Right atrium auricular region (tissue), 2 donors: Measurements from ENCODE around the gene TAGLN3. TPM values are rescaled to one million over a fixed set of nuclear protein-coding genes. Genes with fewer than 3 reads are reported as not detected.

ENCODE experiments used
- DNase-seq: peaks from one replicate; pipeline ENCODE4 v3.0.0-alpha.2; 2019; ENCODE audit warnings: low spot score
- H3K27ac ChIP-seq, 2 donors: fragments of 200-600 bp; sonication (generic); 1 replicate in 1 of 2; 2 replicates in 1 of 2; pipeline ENCODE4 v1.5.1; 2016 to 2019
- H3K27me3 ChIP-seq, 2 donors: fragments of 200-600 bp; sonication (generic); one replicate each; pipeline versions ENCODE4 v1.5.1 to v1.6.0; 2017 to 2019
- H3K36me3 ChIP-seq: fragments of 200-600 bp; sonication (generic); one replicate; pipeline ENCODE4 v1.5.1; 2016
- H3K4me1 ChIP-seq, 2 donors: fragments of 200-600 bp; sonication (generic); one replicate each; pipeline versions ENCODE4 v1.5.1 to v1.6.0; 2017 to 2019
- H3K4me3 ChIP-seq, 2 donors: fragments of 200-600 bp; sonication (generic); 1 replicate in 1 of 2; 2 replicates in 1 of 2; pipeline ENCODE4 v1.5.1; 2017 to 2019; ENCODE audit warnings: mild to moderate bottlenecking in 1 of 2, moderate library complexity in 1 of 2
- H3K9me3 ChIP-seq, 2 donors: fragments of 200-600 bp; sonication (generic); one replicate each; pipeline ENCODE4 v1.5.1; 2019
- total RNA-seq, 2 donors: library from RNA; depleted of rRNA; stranded (reverse); fragments of >200 nt; gene quantifications; one replicate each; pipeline ENCODE4 v1.1.0, GENCODE V29; 2016
- TF ChIP-seq, protein P1 (sequence below), 2 donors: fragments of 200-600 bp; sonication (generic); IDR thresholded peaks; one replicate each; pipeline ENCODE4 v1.5.1; 2019; ENCODE audit warnings: antibody characterized with exemption in 2 of 2

Gene TAGLN3
- total RNA-seq, 2 donors from 2014 or later: not detected

DNA sequence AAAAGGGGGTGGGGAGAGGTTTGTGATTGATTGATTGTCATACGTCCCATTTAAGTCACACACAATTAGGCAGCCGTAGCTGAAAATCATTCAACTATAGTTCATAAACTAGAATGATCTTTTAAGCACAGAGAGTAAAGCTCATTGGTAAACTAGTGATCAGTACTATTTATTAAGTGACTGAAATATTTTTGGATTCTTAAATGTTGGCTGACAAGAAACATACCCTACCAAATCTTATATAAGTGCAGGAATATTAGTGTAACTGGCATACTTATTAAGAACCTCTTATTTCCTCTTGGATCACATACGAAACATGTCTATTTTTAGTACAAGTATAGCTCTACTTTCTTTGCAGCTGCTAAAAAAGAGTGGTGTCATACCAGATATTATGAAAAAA is 28.3 kb upstream of the TAGLN3 start:
- no peak overlapping the region for H3K4me3 ChIP-seq
- H3K9me3 ChIP-seq: no peaks in the 10 kb centered on the region
- H3K36me3 ChIP-seq: peaks cover 4% of the 10 kb centered on the region
- peaks cover 0 to 19% of the 10 kb centered on the region in 2 donors for H3K4me1 ChIP-seq
- H3K27me3 ChIP-seq: no peaks in the 10 kb centered on the region
- H3K27ac ChIP-seq: peak overlapping the region; percentile 23 to 41
- TF ChIP-seq, protein P1, sequence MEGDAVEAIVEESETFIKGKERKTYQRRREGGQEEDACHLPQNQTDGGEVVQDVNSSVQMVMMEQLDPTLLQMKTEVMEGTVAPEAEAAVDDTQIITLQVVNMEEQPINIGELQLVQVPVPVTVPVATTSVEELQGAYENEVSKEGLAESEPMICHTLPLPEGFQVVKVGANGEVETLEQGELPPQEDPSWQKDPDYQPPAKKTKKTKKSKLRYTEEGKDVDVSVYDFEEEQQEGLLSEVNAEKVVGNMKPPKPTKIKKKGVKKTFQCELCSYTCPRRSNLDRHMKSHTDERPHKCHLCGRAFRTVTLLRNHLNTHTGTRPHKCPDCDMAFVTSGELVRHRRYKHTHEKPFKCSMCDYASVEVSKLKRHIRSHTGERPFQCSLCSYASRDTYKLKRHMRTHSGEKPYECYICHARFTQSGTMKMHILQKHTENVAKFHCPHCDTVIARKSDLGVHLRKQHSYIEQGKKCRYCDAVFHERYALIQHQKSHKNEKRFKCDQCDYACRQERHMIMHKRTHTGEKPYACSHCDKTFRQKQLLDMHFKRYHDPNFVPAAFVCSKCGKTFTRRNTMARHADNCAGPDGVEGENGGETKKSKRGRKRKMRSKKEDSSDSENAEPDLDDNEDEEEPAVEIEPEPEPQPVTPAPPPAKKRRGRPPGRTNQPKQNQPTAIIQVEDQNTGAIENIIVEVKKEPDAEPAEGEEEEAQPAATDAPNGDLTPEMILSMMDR (IDR thresholded peaks at IDR 0.05): no peak
- DNase-seq: no peak

DNA sequence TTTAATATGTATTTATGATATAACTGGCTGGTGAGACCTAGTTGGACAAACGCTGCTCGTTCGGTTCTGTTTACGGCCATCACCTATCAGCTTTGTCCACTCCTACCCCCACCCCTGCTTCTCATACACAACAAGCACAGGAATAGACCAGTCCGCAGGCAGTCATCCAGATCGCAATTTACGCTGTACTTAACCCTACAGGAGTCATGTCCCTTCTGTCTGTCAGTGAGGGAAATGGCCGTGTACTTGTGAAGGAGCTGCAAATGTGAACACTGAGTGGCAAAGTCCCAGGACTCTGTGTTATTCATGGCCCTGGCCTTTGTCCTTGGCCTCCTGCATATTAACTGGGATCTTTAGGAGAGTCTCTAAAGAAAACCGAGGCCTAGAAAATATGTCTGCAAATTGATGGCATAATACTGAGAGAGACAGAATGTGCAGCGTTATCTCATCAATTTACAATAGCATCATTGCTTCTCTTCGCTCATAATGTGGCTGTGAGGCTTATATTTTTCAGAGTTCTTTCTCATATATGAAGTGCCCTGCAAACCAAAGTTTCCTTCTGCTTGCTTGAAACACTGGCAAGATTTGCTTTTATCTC is 27.1 kb upstream of the TAGLN3 start:
- no peaks in the 10 kb centered on the region for H3K27me3 ChIP-seq
- peaks cover 0 to 18% of the 10 kb centered on the region in 2 donors for H3K4me1 ChIP-seq
- DNase-seq: no peak
- H3K27ac ChIP-seq: peak overlapping the region in 1 of 2 donors; percentile 41
- H3K4me3 ChIP-seq: no peak overlapping the region
- TF ChIP-seq, protein P1 (IDR thresholded peaks at IDR 0.05): no peak
- no peaks in the 10 kb centered on the region for H3K9me3 ChIP-seq
- H3K36me3 ChIP-seq: peaks cover 4% of the 10 kb centered on the region

DNA sequence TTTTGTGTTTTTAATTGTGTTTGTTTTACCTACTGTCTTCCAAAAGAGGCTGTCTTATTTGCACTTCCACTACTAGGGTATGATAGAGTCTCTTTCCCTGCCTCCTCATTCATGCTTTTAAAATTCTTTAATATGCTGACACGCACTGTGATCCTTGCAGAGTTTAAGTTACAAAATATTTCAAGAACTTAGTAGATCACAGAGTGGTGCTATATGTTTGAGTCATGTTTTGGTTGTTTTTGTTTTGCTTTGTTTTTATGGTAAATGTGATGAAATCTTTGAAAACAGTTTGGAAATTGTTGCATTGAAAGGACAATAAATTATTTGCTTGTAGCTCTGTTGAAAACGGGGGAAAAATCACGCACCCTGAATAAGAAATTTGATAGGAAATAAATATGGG is 25.8 kb upstream of the TAGLN3 start:
- no peak overlapping the region for H3K4me3 ChIP-seq
- no peak for DNase-seq
- no peaks in the 10 kb centered on the region for H3K27me3 ChIP-seq
- no peaks in the 10 kb centered on the region for H3K9me3 ChIP-seq
- no peak overlapping the region for H3K27ac ChIP-seq
- peaks cover 0 to 8% of the 10 kb centered on the region in 2 donors for H3K4me1 ChIP-seq
- TF ChIP-seq, protein P1 (IDR thresholded peaks at IDR 0.05): no peak
- H3K36me3 ChIP-seq: peaks cover 4% of the 10 kb centered on the region

DNA sequence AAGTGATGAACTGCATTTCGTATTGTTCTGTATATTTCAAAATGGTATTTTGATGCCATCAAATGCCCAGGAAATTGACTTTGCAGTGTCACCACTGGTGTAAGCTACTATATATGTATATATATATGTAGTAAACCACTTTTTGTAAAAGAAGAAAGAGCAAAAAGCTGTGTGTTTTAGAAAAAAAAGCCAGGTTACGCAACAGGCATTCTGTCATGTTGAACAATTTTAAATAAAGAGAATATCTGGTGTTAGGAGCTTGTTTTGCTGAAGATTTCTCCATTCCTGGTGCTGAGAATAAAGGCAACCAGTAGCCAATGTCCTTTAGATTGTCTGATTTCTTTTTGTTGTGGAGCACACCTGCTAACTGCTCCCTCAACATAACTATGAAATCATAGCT is 23.6 kb upstream of the TAGLN3 start:
- Histone ChIP-seq H3K36me3 (no peaks in the 10 kb centered on the region), H3K4me1 (no peaks in the 10 kb centered on the region), H3K4me3 (no peak overlapping the region), H3K27me3 (no peaks in the 10 kb centered on the region), H3K27ac (no peak overlapping the region), H3K9me3 (no peaks in the 10 kb centered on the region)
- DNase-seq: no peak
- TF ChIP-seq, protein P1 (IDR thresholded peaks at IDR 0.05): no peak

DNA sequence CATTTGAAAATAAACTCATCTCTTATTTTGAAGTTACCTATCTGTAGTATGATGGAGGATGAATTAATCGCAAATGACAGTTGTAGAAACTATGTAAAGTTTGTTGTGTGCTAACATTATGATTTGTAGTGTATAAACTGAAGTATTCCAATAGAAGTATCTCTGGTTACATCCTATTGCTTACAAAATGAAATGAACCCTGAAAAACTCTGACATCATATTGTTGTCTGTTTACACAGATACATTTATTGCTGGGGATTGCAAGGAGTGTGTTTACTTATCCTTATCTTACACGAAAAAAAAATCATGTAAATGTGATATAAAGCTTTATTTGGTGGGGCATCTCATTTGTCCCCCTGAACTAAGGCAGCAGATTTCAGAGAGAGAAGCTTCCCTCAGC is 22.5 kb upstream of the TAGLN3 start:
- peaks cover 0 to 6% of the 10 kb centered on the region in 2 donors for H3K4me1 ChIP-seq
- no peaks in the 10 kb centered on the region for H3K27me3 ChIP-seq
- DNase-seq: no peak
- no peak overlapping the region for H3K27ac ChIP-seq
- TF ChIP-seq, protein P1 (IDR thresholded peaks at IDR 0.05): no peak
- H3K9me3 ChIP-seq: no peaks in the 10 kb centered on the region
- H3K4me3 ChIP-seq: no peak overlapping the region
- H3K36me3 ChIP-seq: no peaks in the 10 kb centered on the region
